ENCODE measurements around the gene THAP12. TPM values are rescaled to one million over a fixed set of nuclear protein-coding genes. Genes with fewer than 3 reads are reported as not detected.

THAP12 gene
- total and polyA plus RNA-seq, 2 donors (not counting 3 experiments of a cell fraction or from before 2014, with no cell fraction given), result 12.2 to 36.7 TPM

DNA sequence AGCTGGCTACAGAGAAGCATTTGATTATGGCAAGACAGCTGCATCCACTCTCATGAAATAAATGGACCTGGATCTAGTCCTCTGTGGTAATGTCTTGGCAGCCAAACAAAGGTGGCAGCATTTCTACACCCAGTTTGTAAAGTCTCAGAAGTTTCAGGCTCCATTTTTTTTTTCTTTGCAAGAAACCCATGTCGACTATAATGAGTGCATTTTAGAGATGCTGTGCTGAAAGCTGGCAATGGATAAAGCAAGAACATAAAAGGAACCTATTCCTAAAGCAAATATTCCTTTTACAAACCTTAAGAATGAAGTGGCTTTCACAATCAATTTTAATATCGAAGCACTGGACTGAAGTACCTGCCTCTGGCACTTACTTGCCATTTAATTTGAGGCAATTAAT, 33.5 kb downstream of the THAP12 start:
- no peaks in the 10 kb centered on the region for H3K79me2 ChIP-seq (ENCODE audit: control insufficient read depth, insufficient read depth, low read length)
- intact Hi-C loops (cut with micrococcal nuclease), result no loop called here
- TF ChIP-seq POLR2AphosphoS5 (IDR thresholded peaks at IDR 0.05; ENCODE audit: insufficient read depth, low read depth, low read length), result no peak
- TF ChIP-seq MYC (IDR thresholded peaks at IDR 0.05; ENCODE audit: low read depth, low read length), result no peak
- no peak for TF ChIP-seq POLR2A (IDR thresholded peaks at IDR 0.05; ENCODE audit: low read depth, low read length)
- TF ChIP-seq JUN (IDR thresholded peaks at IDR 0.05; ENCODE audit: borderline replicate concordance, insufficient read depth, insufficient read length, low read depth), result no peak
- no peak for TF ChIP-seq EZH2 (IDR thresholded peaks at IDR 0.05; ENCODE audit: borderline replicate concordance, low read depth, low read length, severe bottlenecking)
- no peak for TF ChIP-seq FOS (IDR thresholded peaks at IDR 0.05; ENCODE audit: borderline replicate concordance, insufficient read depth, low read length)
- no peak for TF ChIP-seq GATA2 (IDR thresholded peaks at IDR 0.05; ENCODE audit: insufficient read depth, insufficient read length, low read depth, low read length)
- TF ChIP-seq, protein P1, sequence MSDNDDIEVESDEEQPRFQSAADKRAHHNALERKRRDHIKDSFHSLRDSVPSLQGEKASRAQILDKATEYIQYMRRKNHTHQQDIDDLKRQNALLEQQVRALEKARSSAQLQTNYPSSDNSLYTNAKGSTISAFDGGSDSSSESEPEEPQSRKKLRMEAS (IDR thresholded peaks at IDR 0.05; ENCODE audit: insufficient read depth, insufficient read length), result no peak
- TF ChIP-seq, protein P2, sequence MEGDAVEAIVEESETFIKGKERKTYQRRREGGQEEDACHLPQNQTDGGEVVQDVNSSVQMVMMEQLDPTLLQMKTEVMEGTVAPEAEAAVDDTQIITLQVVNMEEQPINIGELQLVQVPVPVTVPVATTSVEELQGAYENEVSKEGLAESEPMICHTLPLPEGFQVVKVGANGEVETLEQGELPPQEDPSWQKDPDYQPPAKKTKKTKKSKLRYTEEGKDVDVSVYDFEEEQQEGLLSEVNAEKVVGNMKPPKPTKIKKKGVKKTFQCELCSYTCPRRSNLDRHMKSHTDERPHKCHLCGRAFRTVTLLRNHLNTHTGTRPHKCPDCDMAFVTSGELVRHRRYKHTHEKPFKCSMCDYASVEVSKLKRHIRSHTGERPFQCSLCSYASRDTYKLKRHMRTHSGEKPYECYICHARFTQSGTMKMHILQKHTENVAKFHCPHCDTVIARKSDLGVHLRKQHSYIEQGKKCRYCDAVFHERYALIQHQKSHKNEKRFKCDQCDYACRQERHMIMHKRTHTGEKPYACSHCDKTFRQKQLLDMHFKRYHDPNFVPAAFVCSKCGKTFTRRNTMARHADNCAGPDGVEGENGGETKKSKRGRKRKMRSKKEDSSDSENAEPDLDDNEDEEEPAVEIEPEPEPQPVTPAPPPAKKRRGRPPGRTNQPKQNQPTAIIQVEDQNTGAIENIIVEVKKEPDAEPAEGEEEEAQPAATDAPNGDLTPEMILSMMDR (IDR thresholded peaks at IDR 0.05; ENCODE audit: extremely low read depth in 1 of 2, insufficient read depth in 1 of 2, low read depth in 1 of 2, low read length in 2 of 2), result no peak
- H3K27me3 ChIP-seq (ENCODE audit: control insufficient read depth in 2 of 2, insufficient read depth in 2 of 2, low read length in 2 of 2), result no peaks in the 10 kb centered on the region
- no peaks in the 10 kb centered on the region for H3K9me3 ChIP-seq (replicated peaks; ENCODE audit: control insufficient read depth, insufficient read depth, low read length)
- dilution Hi-C loops (cut with MboI; ENCODE audit: extremely low pct_ligation_motif_present, low sequenced_read_pairs), result no loop called here
- DNase-seq (ENCODE audit: low read depth, low spot score), result no peak
- no peak overlapping the region for H3K4me3 ChIP-seq (replicated peaks in 1 of 3; ENCODE audit: insufficient read depth in 1 of 3, low read depth in 1 of 3, low read length in 3 of 3)
- no peak overlapping the region for H2AFZ ChIP-seq (ENCODE audit: low read depth, low read length)
- H3K9ac ChIP-seq (replicated peaks; ENCODE audit: extremely low read depth, insufficient read depth, low read length), result no peak overlapping the region
- H3K4me1 ChIP-seq (ENCODE audit: control insufficient read depth, extremely low read depth, insufficient read depth, low read length), result no peaks in the 10 kb centered on the region
- no peak overlapping the region for H3K4me2 ChIP-seq (ENCODE audit: insufficient read depth, low read length)
- no peaks in the 10 kb centered on the region for H4K20me1 ChIP-seq (replicated peaks; ENCODE audit: control insufficient read depth, extremely low read depth, insufficient read depth, low read length)
- H3K9me1 ChIP-seq (replicated peaks; ENCODE audit: control insufficient read depth, extremely low read depth, insufficient read depth, low read length), result no peaks in the 10 kb centered on the region
- no peak overlapping the region for H3K27ac ChIP-seq (ENCODE audit: insufficient read depth, low read depth, low read length)
- POLR2A ChIA-PET, result no interaction called here
- H3K36me3 ChIP-seq (ENCODE audit: control insufficient read depth in 2 of 2, extremely low read depth in 1 of 2, insufficient read depth in 2 of 2, low read length in 2 of 2), result no peaks in the 10 kb centered on the region
- FAIRE-seq, result no peak
- CTCF ChIA-PET, result no interaction called here
- no TSS peak for BruUV-seq (replicated peaks)

Measured in endothelial cell of umbilical vein (primary cell).